ENCODE measurements around the gene RECQL5.

GRCh38 chr17:75707079-75707571 is 40.2 kb upstream of the RECQL5 start:
- TF ChIP-seq POLR2AphosphoS5 (IDR thresholded peaks at IDR 0.05) (peak in 2 of 4 donors; percentile 6 to 31), CTCF (IDR thresholded peaks at IDR 0.05) (no peak), POLR2A (IDR thresholded peaks at IDR 0.05) (no peak), EP300 (IDR thresholded peaks at IDR 0.05) (no peak)

Data from sigmoid colon (tissue), 4 donors.